ENCODE results near the gene PPP1R9B.
A peak's percentile ranks its signal among the peaks of the same experiment; 100 is the strongest.

PPP1R9B gene

DNA sequence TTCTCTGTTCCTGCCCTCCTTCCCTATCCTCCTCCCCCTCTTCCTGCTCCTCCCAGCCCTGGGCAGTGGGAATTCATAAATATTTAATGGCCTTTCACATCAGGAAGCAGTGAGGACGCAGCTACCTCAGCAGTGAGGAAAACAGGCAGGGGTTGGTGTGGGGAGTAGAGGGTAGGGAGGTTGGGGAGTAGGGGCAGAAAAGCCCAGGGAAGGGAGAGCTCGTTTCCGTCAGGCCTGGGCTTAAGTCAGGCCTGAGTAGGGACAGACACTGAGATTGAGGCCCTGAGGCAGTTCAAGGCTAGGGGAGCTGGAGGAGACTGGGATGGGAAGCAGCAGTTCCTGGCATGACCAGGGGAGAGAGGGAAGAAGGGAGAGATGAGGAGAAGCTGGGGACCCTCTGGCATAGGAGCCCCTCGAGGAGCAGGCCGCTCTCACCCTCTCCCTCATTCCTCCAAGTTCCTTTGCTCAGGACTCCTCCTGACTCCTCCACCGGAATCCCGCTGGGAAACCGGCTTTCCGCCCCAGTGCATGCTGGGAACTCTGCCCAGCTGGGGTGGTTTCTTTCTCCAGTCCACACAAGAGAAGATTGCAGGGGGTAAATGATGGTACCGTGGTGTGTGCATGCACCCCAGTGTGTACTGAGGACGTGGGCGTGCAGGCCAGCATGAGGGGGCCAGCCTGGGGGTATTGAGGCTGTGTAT, 26.7 kb downstream of the PPP1R9B start:
- no peak for DNase-seq (ENCODE audit: low read depth)

DNA sequence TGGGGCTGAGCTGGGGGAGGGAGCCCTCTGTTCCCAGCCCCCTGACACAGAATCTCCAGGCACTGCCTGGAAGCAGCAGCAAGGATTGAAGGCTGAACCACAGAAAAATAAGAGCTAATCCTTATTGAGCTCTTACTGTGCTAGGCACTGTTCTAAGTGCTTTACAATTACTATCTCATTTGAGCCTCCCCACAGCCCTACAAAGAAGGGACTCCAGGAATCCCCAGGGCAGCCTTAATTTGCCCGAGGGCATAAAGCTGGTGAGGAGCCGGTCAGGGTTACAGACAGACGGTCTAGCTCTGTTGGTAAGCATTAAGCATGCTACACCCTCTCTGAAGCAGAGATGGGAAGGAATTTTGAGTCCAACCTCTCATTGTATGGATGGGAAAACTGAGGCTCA, 27.5 kb downstream of the PPP1R9B start:
- DNase-seq (ENCODE audit: low read depth) = no peak

DNA sequence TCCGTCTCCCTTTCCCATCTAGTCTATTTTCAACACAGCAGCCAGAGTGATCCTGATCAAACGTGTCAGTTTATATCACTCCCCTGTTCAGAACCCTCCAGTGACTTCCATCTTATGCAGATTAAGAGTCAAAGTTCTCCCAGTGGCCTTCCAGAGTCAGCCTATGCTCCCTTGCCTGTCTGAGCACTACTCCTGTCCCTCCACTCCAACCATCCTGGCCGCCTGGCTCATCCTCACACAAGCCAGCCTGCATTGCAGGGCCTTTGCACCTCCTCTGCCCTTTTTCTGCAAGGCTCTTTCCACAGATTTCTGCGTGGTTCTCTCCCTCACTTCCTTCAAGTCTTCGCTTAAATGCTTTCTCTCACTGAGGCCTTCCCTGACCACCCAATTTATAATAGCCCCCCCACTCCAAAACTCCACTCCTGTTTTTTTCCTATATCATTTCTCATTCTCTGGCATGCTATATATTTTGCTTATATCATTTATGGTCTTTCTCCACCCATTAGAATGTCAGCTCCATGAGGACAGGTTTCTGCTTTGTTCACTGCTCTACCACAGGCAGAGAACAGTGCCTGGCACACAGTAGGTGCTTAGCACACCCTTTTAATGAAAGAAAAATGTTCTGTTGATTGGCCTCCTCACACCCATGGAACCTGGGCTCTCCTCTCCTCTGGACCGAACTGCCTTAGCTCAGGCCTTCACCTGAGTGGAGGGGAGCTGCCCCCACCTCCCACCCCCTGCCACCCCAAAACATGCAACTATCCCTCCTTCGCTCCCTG, 29.8 kb downstream of the PPP1R9B start:
- DNase-seq (ENCODE audit: low read depth) = no peak

DNA sequence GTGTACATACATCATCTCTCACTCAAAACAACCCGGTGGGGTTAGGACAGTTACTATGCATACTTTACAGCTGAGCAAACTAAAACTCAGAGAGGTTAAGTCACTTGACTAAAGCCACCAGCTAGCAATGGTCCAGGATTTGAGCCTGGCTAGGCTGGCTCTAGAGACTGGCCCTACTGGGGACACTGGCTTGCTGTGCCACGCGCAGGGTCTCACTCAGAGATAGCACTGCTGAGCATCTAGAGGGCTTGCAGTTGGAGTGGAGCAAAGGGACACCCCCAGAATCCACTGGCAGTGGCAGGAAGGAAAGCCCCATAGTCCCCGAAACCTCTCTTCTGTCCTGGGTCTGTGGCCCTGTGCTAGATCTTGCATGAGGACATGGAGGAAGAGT, 31.7 kb downstream of the PPP1R9B start:
- no peak for DNase-seq (ENCODE audit: low read depth)

DNA sequence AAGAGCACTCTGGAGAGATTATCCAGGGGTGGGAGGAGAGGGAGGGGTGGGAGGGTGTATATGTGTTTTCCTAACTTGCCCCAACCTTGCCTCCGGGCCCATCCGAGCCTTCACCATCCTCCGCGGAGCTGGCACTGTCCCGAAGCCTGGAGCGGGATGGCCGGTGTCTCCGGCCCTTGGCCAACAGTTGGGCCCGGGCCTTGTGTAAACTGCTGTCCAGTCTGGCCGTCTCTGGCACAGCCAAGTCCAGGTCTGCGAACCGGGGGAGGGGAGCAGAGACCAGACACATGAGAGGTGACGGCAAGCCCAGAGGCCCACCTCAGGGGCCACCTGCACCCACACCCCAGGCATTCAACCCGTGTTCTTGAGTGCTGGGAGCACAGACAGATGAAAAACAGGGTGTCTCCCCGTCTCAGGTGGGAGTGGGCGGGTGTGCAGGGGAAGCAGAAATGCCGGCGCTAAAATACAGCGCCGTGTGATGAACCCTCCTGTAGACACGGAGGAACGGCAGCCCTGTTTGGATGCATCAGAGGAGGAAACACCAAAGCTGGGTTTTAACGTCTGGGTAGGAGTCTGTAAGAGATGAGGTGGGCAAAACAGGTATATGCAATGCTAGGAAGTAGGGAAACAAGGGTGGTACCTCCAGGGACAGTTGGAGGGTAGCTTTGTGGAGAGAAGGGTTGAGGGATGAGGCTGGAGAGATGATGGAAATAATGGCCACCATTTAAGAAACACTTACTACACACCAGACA, 32.2 kb downstream of the PPP1R9B start:
- no peak for DNase-seq (ENCODE audit: low read depth)

- no peak for DNase-seq (ENCODE audit: low read depth)
Measured at GRCh38 chr17:50117202-50118051, 33.0 kb downstream of the PPP1R9B start.

GRCh38 chr17:50115756-50116155, 34.7 kb downstream of the PPP1R9B start:
- no peak for DNase-seq (ENCODE audit: low read depth)

- peak; percentile 55 for DNase-seq (ENCODE audit: low read depth)
Measured at GRCh38 chr17:50114849-50115357, 35.6 kb downstream of the PPP1R9B start.

DNA sequence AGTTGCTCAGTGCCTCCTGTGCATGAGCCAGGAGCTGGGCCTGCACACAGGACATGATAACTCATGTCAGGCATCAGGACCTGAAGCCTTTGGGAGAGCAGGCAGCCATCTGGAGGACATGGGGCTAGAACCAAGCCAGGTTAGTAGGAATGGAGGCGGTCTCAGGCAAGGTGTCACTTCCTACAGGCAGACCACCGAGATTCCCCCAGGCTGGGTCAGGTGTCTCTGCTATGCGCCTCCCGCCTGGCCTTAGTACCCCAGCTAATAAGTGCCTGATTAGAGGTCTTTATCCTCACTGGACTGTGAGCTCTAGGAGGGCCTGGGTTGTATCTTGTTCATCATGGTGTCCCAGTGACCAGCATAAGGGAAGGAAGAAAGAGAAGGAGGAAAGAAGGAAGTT, 36.1 kb downstream of the PPP1R9B start:
- no peak for DNase-seq (ENCODE audit: low read depth)

DNA sequence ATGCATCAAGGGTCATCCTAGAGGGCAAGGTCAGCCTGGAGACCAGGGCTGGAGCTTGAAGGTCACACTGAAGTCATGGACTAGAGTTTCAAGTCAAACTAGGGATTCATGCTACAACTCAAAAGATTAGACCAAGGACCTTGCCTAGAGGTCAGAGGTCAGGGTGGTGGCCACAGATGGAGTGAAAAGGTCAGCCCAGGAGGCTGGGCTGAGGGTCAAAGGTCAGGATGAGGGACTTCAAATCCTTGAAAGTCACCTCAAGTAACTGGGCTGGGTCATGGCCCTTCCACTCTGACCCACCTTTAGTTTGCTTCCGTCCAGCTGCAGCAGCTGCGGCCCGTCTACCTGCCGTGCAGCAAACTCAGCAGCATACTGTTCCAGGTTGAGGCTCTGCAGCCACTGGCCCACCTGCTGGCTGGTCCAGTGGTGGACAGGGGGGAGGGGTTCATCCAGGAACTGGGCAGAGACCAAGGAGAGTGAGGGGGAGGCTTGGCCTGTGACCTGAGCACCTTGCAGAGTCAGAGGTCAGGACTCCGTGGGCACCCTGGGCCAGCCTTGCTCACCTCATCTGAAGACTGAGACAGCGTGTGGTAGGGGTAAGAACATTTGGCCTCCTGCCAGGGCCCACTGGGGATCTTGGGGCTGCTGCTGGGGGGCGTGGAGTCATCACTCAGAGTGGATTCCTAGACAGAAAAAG, 36.7 kb downstream of the PPP1R9B start:
- no peak for DNase-seq (ENCODE audit: low read depth)

- DNase-seq (ENCODE audit: low read depth) = no peak
Measured at GRCh38 chr17:50112694-50113093, 37.8 kb downstream of the PPP1R9B start.

GRCh38 chr17:50111673-50112655, 38.5 kb downstream of the PPP1R9B start:
- DNase-seq (ENCODE audit: low read depth) = no peak

DNA sequence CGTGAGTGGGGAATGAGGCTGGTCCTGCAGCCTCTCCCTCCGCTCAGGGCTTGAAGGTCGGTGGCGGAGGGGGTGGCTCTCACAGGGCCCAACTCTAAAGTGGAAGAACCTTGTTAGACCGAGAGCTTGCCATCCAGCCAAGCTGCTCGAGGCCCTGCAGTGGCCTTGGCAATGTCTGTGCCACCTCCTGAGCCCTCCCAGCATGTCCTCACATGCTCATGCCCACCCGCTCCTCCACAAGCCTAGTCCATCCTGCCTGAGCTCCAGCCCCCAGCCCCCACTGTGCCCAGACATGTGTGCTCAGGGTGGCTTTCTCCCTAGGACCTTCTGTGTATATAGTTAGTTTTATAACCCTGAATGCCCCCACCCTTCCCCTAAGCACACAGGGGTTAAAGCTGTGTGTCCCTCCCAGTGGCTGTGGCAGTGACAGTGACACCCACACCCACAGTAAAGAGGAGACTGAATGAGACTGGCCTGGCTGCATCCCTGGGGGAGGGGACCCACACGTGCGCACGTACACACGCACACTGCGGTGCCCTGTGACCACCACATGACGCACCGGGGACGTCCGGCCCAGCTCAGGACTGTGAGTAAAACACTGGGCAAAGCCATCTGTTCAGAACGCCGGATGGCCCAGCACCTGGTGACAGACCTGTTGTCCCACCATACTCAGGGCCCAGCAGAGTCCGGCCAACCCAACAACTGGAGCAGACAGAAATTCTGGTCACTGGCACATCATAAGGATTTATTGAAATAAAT, 39.7 kb downstream of the PPP1R9B start:
- no peak for DNase-seq (ENCODE audit: low read depth)

DNA sequence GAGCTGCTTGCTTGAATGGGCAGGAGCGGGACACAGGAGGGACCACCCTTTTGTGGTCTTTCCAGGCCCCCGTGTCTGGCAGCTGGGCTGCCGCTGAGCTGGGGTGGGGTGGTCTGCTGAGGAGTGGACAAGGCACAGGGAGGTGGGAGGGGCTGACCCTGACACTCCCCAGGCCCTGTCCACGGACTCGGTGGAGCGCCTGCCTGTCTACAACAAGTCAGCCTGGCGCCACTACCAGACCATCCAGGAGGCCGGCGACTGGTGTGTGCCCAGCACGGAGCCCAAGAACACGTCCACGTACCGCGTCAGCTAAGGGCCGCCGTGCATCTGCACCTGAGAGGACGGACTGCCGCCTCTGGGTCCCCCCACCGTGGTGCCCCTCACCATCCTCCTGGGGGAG, 40.7 kb downstream of the PPP1R9B start:
- no peak for DNase-seq (ENCODE audit: low read depth)

GRCh38 chr17:50109207-50109606, 41.3 kb downstream of the PPP1R9B start:
- no peak for DNase-seq (ENCODE audit: low read depth)

DNA sequence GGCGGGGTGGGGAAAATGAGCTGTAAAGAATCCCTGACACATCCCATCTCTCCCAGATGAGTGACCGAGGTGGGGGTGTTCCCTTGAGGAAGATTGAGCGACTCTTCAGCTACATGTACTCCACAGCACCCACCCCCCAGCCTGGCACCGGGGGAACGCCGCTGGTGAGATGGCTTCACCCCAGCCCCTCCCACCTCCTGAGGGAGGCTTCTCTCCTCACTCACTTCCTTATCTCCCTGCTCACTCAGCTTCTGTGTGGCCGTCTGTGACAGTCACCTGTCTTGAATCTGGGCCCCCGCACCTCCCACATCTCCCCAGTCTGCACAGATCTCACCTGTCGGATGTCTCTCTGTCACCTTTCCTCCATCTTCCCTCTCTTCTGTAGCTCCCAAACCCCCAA, 41.9 kb downstream of the PPP1R9B start:
- no peak for DNase-seq (ENCODE audit: low read depth)

DNA sequence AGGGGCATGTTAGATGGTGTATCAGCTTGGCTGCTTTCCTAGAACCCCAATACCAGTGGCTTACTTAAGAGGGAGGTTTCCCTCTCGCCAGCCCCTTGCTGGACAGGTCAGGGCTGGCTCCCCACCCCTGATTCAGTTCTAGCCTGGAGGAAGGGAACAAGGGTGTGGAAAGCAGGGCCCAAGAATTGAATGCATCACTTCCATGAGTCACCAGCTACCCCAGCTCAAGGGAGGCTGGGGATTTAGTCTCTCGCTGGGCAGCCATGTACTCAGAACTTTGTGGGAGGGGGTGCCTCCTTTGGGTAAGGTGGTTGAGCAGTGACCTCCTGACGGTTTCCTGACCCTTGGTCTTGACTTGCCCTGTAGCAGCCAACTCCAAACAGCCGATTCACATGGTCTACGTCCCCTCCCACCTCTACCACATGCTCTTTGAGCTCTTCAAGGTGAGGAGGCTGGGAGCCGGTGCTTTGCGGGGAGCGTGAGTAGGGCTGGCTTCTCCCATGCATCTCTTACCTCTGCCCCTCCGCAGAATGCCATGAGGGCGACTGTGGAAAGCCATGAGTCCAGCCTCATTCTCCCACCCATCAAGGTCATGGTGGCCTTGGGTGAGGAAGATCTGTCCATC, 42.6 kb downstream of the PPP1R9B start:
- DNase-seq (ENCODE audit: low read depth) = peak; percentile 41

GRCh38 chr17:50106393-50107131, 43.9 kb downstream of the PPP1R9B start:
- DNase-seq (ENCODE audit: low read depth) = no peak

Data from stromal cell of bone marrow (primary cell).